ENCODE results near the gene KTN1.

KTN1 gene

DNA sequence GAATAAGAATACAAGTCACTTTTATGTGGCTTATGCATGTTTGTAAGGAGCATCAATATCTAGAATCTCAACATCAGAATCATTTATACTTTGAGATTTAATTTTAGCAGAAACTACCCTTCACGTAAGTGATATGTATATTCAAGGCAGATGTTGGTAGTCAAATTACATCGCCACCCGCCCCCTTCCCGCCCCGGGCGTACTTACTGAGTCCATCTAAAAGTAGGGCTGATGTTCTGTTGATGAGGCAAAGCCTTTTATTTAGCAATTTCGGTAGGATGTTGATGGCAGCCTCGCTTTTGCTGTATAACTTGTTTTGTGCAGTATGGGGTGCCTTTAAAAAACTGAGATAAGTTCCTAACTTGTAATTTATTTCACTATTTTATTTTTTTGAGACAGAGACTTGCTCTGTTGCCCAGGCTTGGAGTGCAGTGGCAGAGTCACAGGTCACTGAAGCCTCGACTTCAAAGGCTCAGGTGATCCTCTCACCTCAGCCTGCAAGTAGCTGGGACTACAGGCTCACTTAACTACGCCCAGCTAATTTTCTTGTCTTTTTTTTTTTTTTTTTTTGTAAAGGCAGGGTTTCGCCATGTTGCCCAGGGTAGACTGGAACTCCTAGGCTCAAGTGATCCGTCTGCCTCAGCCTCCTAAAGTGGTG lies 30.8 kb downstream of the KTN1 start:
- no peak for DNase-seq

DNA sequence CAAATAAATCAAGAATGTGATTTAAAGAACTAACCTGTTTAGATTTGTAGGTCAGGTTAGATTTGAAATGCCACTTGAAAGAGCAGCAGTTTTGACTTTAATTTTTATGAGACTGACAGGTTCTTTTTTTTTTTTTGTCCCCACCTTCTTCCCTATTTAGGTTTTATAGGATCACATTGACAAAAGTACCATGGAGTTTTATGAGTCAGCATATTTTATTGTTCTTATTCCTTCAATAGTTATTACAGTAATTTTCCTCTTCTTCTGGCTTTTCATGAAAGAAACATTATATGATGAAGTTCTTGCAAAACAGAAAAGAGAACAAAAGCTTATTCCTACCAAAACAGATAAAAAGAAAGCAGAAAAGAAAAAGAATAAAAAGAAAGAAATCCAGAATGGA lies 31.9 kb downstream of the KTN1 start:
- no peak for DNase-seq

DNA sequence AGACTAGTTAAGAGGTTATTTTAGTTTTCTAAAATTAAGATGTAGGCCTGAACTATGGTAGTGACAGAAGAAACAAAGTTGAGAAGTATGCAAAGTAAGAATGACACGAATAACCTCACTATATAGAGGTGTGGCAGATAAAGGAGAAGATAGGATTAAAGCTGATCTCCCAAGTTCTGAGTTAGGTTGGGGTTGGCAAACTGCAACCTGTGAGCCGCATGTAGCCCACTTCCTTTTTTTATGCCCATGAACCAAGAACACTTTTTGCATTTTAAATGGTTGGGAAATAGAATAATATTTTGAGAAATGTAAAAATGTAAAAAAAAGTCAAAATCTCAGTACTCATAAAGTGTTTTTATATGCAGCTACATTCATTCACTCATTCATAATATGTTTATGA lies 34.3 kb downstream of the KTN1 start:
- DNase-seq = no peak

DNA sequence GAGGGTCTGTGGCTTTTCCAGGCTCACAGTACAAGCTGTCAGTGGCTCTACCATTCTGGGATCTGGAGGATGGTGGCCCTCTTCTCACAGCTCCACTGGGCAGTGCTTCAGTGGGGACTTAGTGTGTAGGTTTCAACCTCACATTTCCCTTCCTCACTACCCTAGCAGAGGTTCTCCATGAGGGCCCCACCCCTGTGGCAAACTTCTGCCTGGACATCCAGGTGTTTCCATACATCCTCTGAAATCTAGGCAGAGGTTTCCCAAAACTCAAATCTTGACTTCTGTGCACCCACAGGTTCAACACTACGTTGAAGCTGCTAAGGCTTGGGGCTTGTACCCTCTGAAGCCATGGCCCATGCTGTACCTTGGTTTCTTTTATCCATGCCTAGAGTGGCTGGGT lies 40.3 kb downstream of the KTN1 start:
- no peak for DNase-seq

DNA sequence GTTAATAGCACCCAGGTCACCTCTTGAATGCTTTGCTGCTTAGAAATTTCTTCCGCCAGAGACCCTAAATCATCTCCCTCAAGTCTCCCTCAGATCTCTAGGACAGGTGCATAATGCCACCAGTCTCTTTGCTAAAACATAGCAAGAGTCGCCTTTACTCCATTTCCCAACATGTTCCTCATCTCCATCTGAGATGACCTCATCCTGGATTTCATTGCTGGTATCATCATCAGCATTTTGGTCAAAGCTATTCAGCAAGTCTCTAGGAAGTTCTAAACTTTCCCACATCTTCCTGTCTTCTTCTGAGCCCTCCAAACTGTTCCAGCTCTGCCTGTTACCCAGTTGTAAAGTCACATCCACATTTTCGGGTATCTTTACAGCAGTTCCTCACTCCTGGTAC lies 41.0 kb downstream of the KTN1 start:
- DNase-seq = no peak

DNA sequence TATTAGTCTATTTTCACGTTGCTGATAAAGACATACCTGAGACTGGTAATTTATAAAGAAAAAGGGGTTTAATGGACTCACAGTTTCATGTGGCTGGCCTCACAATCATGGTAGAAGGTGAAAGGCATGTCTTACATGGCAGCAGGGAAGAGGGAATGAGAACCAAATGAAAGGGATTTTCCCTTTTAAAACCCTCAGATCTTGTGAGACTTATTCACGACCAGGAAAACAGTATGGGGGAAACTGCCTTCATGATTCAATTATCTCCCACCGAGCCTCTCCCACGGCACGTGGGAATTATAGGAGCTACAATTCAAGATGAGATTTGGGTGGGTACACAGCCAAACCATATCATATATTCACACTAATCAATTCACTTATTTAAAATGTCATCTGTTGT lies 41.4 kb downstream of the KTN1 start:
- no peak for DNase-seq

DNA sequence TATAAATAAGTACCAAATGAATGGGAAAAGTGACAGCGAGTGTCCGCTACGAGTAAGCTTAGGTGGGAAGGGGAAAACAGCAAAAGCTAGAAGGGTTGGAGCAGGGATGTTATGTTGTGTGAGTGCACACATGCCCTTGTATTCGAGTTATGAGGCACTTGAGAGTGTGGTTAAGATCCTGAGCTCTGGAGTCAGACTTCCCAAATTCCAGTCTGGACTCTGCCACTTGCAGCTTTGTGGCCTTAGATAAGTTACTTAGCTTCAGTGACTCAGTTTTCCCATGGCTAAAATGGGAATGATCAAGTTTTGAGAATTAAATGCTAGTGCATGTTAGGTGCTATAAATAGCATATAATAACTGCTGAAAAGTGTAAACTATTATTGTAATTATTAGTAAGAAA lies 44.9 kb downstream of the KTN1 start:
- no peak for DNase-seq

DNA sequence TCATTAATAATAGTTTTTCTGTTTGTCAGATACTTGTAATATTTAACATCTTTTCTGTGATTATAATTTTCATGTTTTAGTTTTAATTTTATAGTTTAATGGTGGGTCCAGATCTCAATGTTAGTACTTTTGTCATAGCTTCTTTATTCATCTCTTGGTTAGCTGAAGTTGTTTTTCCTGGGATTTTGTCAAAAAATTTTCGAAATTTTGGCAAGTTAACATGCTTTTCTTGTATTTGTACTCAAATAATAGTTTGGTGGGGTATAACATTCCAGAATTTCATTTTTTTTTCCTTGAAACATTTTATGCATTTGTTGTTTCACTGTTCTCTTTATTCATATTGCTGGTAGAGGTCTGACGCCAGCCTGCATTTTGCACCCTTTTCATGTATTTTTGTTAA lies 45.5 kb downstream of the KTN1 start:
- no peak for DNase-seq

DNA sequence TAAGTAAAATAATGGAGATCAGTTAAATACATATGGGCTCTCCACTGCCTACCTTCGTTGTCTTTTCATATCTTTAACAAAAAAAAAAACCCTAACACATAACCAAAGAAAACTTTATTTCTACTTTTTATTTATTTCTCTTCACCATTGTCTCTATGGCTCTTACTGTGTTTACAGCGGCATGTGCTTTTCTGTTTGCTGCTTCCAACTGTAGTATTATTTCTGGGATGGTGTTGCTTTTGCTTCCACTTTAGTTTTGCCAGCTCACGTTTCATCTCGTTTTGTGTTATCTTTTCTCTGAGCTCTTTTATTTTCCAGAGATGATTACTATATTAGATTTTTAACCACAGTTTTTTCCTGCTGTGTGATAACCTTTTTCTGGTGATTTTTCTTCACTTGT lies 46.1 kb downstream of the KTN1 start:
- DNase-seq = no peak

DNA sequence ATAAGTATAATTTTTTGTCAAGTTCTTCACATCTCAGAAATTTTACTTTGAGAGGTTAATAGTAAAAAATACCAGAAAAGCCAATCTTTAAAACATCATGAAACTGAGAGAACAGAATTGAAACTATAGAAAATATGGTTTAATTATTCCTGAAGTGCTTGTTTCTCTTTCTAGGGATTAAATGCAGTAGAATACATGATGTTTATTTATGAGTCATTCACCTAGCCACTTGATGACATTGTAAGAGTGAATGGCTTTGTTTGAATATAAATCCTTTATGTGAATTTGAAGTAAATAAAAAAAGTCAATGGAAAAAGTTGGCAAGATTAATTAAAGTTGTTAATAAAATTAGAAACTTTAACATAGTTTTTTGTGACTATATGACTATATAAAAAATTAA lies 48.4 kb downstream of the KTN1 start:
- no peak for DNase-seq

DNA sequence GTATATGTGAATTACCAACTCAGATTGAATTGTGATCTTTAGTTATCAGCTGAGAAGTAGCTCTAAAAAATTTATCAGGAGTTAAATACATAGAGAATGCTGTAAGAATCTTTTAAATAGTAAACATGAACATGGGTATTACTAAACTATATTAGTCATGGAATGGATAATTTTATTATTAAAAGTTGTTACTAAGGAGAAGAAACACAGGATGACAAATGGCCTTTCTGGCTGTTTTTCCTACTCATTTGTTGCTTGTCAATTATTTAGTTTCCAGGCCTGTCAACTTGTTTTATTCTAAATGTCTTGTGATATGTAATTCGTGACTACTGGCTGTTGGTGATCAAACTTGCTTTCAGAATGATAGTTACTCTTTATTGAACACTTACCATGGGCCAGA lies 58.7 kb downstream of the KTN1 start:
- DNase-seq = no peak

DNA sequence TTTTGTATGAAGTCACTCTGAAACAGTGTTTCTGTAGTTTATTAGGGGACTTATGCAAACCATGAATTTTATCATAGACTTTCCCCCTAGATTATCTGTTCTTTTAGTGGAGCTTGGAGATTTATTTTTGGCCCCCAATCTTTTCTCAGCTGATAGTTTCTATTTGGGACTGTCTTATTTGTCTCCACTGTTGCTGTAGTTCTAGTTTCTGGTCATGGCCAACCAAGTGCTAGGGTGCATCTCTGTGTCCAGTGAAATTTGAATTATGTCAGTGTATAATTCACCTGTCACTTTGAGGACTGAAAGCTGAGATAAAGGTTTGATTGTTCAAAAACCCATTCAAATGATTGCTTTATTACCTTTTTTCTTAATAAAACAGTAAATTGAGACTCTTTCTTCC lies 61.3 kb downstream of the KTN1 start:
- DNase-seq = no peak

DNA sequence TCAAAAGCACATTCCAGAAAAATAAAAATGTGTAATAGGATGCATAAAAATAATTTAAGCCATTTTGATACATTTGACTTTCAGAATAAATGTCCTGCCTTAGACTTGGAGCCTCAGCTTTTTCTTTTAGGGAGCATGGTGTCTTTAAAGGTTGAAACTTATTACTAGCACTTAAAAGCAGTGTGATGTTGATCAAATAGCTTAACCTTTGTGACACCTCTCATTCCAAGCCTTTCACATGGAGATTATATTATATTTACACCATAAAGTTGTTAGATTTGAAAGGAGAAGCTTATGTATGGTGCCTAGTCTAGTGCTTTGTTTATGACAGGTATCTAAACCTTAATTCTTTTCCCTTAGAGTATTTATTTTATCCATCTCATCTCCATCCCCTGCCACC lies 61.9 kb downstream of the KTN1 start:
- DNase-seq = no peak

DNA sequence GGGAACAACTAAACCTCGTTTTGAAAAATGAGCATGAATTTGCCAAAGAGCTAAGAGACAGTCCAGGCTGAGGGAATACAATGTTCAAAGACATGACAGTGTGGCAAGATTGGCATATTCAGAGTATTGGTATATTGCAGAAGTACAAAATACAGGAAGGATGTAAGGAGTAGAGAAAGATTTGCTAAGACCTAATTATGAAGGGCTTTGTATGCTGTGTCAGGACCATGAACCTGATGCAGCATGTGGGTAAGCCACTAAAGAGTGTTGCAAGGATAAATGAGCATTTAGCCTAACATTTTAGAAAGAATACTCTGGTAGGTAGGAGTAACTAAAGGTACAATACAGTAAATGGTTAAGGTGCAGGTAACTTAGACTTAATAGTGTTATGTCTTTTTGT lies 65.1 kb downstream of the KTN1 start:
- no peak for DNase-seq

DNA sequence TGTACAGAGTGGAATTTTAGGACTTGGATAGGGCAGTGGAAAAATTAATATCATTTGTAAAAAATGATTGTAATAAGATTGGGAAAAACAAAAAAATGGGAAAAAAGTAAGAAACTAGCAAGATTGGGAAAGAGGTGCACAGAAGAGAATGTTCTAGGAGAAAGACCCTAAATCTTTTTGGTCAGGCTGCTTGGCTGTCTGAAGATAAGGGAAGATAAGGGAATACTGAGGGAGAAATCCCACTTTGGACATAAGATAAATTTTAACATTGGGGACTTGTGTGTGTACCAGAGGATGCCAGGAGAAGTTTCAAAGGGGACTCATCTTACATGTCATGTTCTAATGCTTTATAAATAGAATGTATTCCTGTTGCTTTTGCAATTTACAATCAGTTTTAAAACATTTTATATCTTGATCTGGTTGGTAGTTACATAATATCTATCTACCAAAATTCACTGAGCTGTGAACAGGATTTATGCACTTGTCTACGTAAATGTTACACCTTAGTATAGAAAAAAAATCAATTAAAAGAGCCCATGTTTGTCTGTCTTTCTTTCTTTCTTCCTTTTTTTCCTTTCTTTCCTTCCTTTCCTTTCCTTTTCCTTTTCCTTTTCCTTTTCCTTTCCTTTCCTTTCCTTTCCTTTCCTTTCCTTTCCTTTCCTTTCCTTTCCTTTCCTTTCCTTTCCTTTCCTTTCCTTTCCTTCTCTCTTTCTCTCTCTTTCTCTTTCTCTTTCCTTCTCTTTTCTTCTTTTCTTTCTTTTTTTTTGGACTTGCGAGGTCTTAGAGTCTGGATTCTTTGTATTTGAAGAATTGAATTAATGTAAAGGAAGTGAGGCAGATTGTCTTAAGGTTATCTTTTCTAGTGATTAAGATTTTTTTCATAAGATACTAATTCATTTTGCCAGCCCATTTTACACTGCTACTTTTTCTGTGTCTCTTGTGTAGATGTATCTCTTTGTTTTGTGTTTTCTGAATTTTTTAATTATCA lies 66.1 kb downstream of the KTN1 start:
- no peak for DNase-seq

DNA sequence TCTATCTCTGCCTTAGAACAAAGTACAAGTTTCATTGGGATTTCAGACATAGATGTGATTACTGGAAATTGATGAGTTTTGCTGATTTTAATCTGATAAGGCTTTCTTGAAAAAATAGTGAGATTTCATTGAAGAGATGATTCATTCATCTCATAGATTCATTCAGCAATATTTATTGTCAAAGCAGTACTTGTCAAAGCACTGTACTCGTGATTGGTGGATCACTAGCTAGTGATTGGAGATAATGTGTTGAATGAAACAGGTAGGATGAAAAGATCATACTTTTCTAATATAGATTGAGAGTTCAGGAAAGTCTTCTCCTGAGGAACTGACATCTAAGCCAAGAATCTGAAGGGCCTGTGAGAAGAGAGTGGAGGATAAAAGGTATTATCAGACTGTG lies 71.0 kb downstream of the KTN1 start:
- no peak for DNase-seq

DNA sequence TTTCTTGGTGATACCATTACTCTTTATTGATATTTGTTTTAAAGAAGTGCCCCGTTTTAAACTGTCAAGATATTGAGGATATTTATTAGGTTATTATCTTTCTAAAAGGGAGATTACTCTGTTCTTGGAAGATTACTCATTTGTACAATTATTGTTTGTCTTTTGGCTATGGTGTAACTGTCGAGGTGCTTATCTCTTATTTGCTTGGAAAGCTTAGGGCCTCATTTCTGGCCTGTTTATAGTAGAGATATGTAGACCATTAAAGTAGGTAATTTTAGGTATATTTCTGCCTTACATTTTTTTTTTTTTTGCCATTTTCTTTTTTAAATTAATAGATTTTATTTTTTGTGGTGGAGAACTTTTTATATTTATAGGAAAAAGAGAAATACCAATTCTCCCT lies 74.2 kb downstream of the KTN1 start:
- no peak for DNase-seq

DNA sequence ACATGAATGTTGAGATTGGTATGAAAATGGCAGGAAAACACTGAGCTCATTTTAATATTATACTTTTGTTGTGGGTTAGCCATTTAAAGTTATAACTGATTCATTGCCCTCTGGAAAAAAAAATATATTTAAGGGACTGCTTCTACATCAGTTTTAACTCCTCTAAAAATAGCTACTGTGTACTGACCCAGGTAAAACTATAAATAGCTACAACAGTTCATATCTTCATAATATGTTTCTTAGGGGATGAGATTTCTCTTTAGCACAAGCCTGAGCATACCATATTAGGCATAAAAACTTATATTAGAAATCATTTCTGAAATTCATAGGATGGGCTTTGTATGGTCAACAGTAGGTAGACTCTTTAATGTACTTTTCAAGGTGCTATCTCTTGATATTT lies 81.0 kb downstream of the KTN1 start:
- no peak for DNase-seq

DNA sequence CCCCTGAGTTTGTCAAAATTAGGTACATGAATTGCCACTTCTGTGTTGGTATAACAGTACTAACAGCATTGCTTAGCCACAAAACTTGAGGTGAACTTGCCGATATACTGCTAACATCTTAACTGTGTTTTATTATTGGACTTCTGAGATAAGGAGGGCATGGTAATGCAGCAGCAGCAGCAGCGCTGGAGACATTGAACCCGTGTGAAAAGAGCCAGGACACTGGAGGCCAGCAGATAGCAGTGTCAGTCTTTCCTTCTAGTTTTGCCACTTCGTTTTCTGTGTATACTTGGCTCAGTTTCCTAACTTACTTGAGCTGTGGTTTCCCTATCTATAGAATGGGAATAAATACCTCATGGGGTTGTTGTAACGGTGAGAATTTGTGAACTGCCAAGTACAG lies 82.7 kb downstream of the KTN1 start:
- DNase-seq = no peak

DNA sequence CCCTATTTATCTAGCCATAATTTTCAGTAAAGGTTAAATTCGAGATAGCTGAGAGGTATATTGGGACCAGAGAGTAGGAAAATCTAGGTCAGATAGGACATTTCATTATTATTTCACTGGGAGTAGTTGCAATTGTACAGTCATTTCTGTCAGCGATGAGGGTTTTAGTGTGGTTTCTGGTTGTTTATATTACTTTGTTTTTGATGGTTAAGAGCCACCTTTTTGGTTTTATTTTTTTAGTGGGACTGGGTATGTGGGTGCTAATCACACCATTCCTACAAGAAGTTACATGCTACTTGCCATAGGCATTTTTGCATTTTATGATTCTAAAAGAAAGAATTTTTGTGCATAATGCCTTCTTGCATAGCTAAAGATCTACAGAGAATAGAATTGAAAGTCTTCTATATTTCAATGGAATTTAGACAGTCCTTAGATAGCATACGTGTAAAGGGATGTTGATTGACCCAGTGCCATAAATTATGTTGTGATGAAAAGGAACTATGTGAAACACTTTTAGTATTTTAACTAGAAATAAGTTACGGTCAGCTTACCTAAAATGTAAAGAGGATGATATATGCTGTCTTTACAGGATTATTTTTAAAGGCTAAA lies 85.2 kb downstream of the KTN1 start:
- DNase-seq = no peak

DNA sequence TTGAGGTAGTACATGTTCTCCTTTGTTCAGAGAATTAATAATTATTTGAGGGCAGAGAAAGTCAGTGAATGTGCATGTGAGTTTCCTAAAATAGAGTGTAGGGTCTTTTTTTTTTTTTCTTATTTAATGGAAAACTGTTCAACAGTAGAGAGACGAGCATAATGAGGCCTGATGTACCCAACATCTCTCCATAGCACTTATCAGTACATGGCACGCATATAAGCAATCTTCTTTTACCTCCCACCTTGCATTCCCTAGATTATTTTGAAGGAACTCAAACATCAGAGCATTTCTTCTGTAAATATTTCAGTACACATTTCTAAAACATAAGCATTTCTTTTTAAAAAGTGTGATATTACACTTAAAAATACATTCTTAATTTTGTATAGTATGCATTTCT lies 87.8 kb downstream of the KTN1 start:
- no peak for DNase-seq

DNA sequence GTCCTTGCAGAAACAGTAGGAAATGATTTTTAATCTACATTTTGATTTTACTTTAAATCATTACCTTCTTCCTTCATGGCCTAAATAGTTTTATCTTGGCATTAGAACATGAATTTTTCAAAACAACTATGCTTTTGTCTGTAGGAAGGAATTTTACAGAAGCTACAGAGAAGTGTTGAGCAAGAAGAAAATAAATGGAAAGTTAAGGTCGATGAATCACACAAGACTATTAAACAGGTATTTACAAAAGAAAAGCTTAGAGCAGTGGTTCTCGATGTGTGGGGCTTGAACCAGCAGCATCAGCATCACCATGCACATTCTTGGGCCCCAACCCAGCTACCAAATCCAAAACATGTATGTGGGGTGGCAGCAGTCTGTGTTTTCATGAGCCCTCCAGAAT lies 91.6 kb downstream of the KTN1 start:
- DNase-seq = no peak

DNA sequence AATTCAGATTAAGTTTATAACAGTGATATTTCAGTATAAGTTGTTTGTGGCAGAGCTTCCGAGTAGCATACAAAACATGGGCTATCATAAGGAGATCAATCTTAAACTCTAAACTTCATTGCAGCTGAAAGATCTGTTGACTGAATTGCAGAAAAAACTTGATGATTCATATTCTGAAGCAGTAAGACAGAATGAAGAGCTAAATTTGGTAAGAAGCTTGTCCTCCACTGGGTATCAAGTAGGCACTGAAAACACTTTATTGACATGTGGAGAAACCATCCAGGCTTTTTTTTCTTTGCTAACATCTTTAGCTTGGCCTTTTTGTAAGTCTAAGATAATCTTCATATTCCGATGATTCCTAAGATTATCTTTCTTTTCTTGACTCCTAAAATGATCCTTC lies 93.0 kb downstream of the KTN1 start:
- DNase-seq = no peak

DNA sequence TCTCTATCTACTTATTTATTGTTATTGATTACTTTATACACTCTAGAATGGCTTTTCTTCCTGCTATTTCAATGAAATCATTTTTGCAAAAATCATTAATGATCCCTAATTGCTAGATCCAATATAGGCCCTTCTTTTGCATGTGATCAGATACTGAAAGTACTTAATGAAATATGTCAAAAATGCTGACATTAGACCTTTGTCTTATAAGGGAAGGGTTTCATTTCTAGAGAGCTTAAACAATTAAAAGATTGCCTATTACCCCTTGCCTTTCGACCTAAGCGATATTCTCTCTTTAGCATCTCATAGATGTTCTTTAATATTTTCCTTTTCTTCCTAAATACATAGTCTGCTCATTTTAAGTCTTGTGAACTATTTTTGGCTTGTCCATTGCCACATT lies 101.1 kb downstream of the KTN1 start:
- DNase-seq = no peak

Measured in NCI-H1694 (cell line).